Smooth muscle cell (in vitro differentiated cells): Measurements from ENCODE around the gene NUBP1. TPM values are rescaled to one million over a fixed set of nuclear protein-coding genes. Genes with fewer than 3 reads are reported as not detected.

Experiments used
- DNase-seq: peaks from one replicate; lab custom pipeline; 2025; ENCODE audit not compliant: unreplicated experiment; lab: John Stamatoyannopoulos, UW
- H2AFZ ChIP-seq: fragments of 200-600 bp; sonication (generic); 2 replicates; pipeline ENCODE4 v1.6.0; 2016; ENCODE audit warnings: antibody characterized with exemption, low read depth, mild to moderate bottlenecking
- H3F3A ChIP-seq: fragments of 200-600 bp; sonication (generic); 2 replicates; pipeline ENCODE4 v1.6.0; 2017; ENCODE audit warnings: antibody characterized with exemption, low read depth
- H3K27ac ChIP-seq: fragments of 200-600 bp; sonication (generic); 2 replicates; pipeline ENCODE4 v1.5.1; 2016; ENCODE audit warnings: low read depth, mild to moderate bottlenecking
- H3K27me3 ChIP-seq: fragments of 200-600 bp; sonication (generic); 2 replicates; pipeline ENCODE4 v1.6.1; 2016; ENCODE audit warnings: low read depth, mild to moderate bottlenecking
- H3K36me3 ChIP-seq: fragments of 200-600 bp; sonication (generic); 2 replicates; pipeline ENCODE4 v1.5.1; 2016; ENCODE audit warnings: low read depth
- H3K4me1 ChIP-seq: fragments of 200-600 bp; sonication (generic); 2 replicates; pipeline ENCODE4 v1.5.1; 2016; ENCODE audit warnings: low read depth
- H3K4me2 ChIP-seq: fragments of 200-600 bp; sonication (generic); 2 replicates; pipeline ENCODE4 v1.6.0; 2016; ENCODE audit warnings: mild to moderate bottlenecking
- H3K4me3 ChIP-seq: fragments of 200-600 bp; sonication (generic); 2 replicates; pipeline ENCODE4 v1.5.1; 2016; ENCODE audit warnings: mild to moderate bottlenecking
- H3K79me2 ChIP-seq: fragments of 200-600 bp; sonication (generic); 2 replicates; pipeline ENCODE4 v1.6.0; 2016; ENCODE audit warnings: low read depth, mild to moderate bottlenecking
- H3K9ac ChIP-seq: fragments of 200-600 bp; sonication (generic); 2 replicates; pipeline ENCODE4 v1.6.0; 2016; ENCODE audit warnings: low read depth
- H3K9me3 ChIP-seq: fragments of 200-600 bp; sonication (generic); replicated peaks from 2 replicates; pipeline ENCODE4 v1.5.1; 2016; ENCODE audit warnings: low read depth
- H4K20me1 ChIP-seq: fragments of 200-600 bp; sonication (generic); 2 replicates; pipeline ENCODE4 v1.6.0; 2016; ENCODE audit warnings: low read depth
- CTCF ChIP-seq: fragments of 200-600 bp; sonication (generic); IDR thresholded peaks from 2 replicates; pipeline ENCODE4 v1.5.1; 2017; ENCODE audit warnings: borderline replicate concordance, mild to moderate bottlenecking, antibody characterized with exemption; ENCODE audit not compliant: insufficient read depth, poor library complexity, severe bottlenecking
- WGBS: methylation state at CpG from one replicate; pipeline ENCODE4 v1.1.7; 2016; ENCODE audit warnings: low lambda C conversion rate; 5-methylcytosine and 5-hydroxymethylcytosine counted together
- polyA plus RNA-seq: library from polyadenylated mRNA; unstranded; fragments of >200 nt; fragmentation: Nextera tagmentation; extraction: Ambion mirVana; gene quantifications from 2 replicates; pipeline ENCODE4 v1.2.1, GENCODE V29; 2016
- total RNA-seq: library from RNA; depleted of rRNA; stranded (reverse); fragments of >200 nt; gene quantifications from 2 replicates; pipeline ENCODE4 v1.2.3, GENCODE V29; 2014

Gene NUBP1
- total and polyA plus RNA-seq, 2 experiments from 2014 or later: 7.6 to 11.8 TPM

GRCh38 chr16:10741844-10742243 is 1.8 kb upstream of the NUBP1 start:
- Histone ChIP-seq H3K4me3 (no peak overlapping the region), H3K36me3 (no peaks in the 10 kb centered on the region), H3K79me2 (no peaks in the 10 kb centered on the region), H3K4me1 (no peaks in the 10 kb centered on the region), H3K27ac (no peak overlapping the region), H3K9ac (no peak overlapping the region), H3K4me2 (no peak overlapping the region), H4K20me1 (no peaks in the 10 kb centered on the region), H3K9me3 (no peaks in the 10 kb centered on the region), H3K27me3 (no peaks in the 10 kb centered on the region), H3F3A (peaks cover 7% of the 10 kb centered on the region), H2AFZ (no peak overlapping the region)
- no peak for DNase-seq
- TF ChIP-seq CTCF: no peak
- WGBS: 62% methylated on average over 4 of the region's 4 CpGs

GRCh38 chr16:10743227-10743609 is 424 bp upstream of the NUBP1 start:
- H3K9me3 ChIP-seq: no peaks in the 10 kb centered on the region
- no peak for TF ChIP-seq CTCF
- peak overlapping the region; percentile 73 for H2AFZ ChIP-seq
- no peaks in the 10 kb centered on the region for H3K79me2 ChIP-seq
- H4K20me1 ChIP-seq: no peaks in the 10 kb centered on the region
- H3F3A ChIP-seq: peaks cover 4% of the 10 kb centered on the region
- 50% methylated on average over 5 of the region's 5 CpGs for WGBS
- peak overlapping the region; percentile 58 for H3K4me3 ChIP-seq
- peak overlapping the region; percentile 93 for H3K27ac ChIP-seq
- H3K4me2 ChIP-seq: peak overlapping the region; percentile 78
- H3K9ac ChIP-seq: peak overlapping the region; percentile 92
- no peak for DNase-seq
- H3K4me1 ChIP-seq: no peaks in the 10 kb centered on the region
- no peaks in the 10 kb centered on the region for H3K27me3 ChIP-seq
- no peaks in the 10 kb centered on the region for H3K36me3 ChIP-seq

- DNase-seq: no peak
- Histone ChIP-seq H3K4me1 (no peaks in the 10 kb centered on the region), H4K20me1 (no peaks in the 10 kb centered on the region), H3K9ac (peak overlapping the region; percentile 17), H3K79me2 (no peaks in the 10 kb centered on the region), H3K27ac (peak overlapping the region; percentile 93), H3K36me3 (no peaks in the 10 kb centered on the region), H3K9me3 (no peaks in the 10 kb centered on the region), H3K4me2 (peak overlapping the region; percentile 78), H2AFZ (peak overlapping the region; percentile 34), H3K27me3 (no peaks in the 10 kb centered on the region), H3K4me3 (peak overlapping the region; percentile 58), H3F3A (no peaks in the 10 kb centered on the region)
- 42% methylated on average over 17 of the region's 17 CpGs for WGBS
- TF ChIP-seq CTCF: no peak
Measured at GRCh38 chr16:10744370-10745030, 858 bp downstream of the NUBP1 start.

- no peak for DNase-seq
- Histone ChIP-seq H3K27me3 (no peaks in the 10 kb centered on the region), H2AFZ (no peak overlapping the region), H3K9ac (no peak overlapping the region), H3K36me3 (no peaks in the 10 kb centered on the region), H3K4me2 (no peak overlapping the region), H3K9me3 (no peaks in the 10 kb centered on the region), H3K27ac (no peak overlapping the region), H4K20me1 (no peaks in the 10 kb centered on the region), H3K4me3 (no peak overlapping the region), H3K4me1 (no peaks in the 10 kb centered on the region), H3K79me2 (no peaks in the 10 kb centered on the region), H3F3A (no peaks in the 10 kb centered on the region)
- WGBS: 81% methylated on average over 2 of the region's 2 CpGs
- no peak for TF ChIP-seq CTCF
Measured at GRCh38 chr16:10745841-10746240, 2.2 kb downstream of the NUBP1 start.
